HG03520 (cell line): ENCODE data around the gene FGF11.

Experiments
- ATAC-seq: cut with Tn5 transposase; IDR thresholded peaks from one replicate; pipeline ENCODE4 v1.9.1; 2021; ENCODE audit warnings: mild to moderate bottlenecking, moderate library complexity; ENCODE audit not compliant: unreplicated experiment

Gene FGF11

DNA sequence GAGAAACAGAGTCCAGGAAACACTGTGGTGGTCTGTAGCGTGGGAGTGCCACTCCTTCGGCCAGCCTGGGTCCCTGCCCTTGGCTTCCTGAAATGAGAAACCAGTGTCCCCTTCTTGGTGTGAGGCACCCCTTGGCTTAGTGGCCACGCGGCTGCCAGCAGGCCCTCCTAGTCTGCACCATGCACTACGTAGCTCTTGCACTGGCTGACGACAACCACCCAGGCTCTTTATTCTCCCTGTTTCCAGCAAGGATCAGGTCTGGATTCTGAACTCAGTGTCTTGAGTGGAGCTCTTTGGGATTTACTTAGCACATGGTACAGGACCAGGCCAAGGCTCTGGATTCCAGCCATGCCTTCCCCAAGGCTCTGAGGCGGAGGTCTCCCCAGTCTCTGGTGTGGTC, 11.8 kb upstream of the FGF11 start:
- ATAC-seq: no peak

DNA sequence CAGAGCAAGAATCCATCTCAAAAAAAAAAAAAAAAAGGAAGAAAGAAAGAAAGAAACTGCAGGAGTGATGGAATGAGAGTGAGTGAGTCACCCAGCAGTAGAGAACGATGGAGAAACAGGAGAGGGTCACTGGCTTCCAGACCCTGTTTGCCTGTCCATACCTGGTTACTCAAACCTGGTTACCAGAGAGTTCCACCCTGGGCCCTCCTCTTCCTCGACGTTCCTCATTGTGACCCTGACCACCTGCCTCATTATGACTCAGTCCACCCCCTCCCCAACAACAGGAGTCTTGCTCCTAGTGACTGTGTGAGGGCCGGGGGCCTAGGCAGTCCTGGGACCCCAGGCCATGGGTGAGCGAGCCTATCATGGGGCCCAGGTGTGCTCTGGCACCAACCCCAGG, 10.8 kb upstream of the FGF11 start, which contains the start of gene SPEM3:
Gene SPEM3 (plus strand): TSS at position 301 of the 400 bp plus-strand sequence. CDS start 46 bp downstream, at position 347.
- no peak for ATAC-seq

DNA sequence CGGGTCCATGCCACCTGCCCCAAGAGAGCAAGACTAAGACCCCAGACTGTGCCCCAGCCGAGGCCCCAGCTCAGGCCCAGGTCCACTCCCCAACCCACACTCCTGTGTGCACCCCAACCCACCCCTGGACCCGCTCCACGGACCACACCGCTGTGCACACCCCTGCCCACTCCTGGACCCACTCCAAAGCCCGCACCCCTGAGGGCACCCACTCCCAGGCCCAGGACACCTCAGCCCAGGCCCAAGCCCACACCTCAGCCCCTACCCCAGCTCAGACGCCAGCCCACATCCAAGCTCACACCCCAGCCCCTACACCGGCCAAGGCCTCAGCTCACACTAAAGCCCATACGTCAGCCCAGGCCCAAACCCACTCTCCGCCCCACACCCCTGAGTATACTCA, 9.6 kb upstream of the FGF11 start:
- ATAC-seq: no peak

DNA sequence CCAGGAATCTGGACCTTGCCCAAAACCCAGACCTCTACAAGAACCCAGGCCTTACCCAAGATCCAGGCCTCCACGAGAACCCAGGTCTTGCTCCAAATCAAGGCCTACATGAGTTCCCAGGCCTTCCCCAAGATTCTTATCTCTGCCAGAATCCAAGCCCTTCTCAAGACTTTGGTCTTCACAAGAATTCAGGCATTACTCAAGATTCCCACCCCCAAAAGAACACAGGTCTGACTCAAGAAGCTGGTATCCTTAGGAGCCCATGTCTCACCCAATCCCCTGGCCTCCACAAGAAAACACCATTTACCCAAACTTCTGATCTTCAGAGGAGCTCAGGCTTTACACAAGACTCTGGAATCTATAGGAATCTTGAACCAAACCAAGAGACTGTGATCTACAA, 8.1 kb upstream of the FGF11 start:
- ATAC-seq: no peak

DNA sequence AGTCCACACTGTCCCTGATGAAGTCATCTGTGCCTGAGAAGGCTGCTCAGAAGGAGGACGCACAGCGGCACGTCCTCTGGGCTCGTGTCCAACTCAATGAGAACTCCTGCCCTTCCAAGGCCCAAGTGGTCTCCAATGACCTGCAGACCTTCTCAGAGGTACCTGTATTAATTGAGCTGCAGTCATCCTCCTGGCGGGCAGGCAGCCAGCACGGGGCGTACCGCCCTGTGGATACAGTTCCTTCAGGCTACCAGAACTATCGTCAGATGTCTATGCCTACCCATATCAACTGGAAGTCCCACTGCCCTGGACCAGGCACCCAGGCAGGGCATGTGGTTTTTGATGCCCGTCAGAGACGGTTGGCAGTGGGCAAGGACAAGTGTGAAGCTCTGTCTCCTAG, 7.0 kb upstream of the FGF11 start:
- ATAC-seq: no peak

DNA sequence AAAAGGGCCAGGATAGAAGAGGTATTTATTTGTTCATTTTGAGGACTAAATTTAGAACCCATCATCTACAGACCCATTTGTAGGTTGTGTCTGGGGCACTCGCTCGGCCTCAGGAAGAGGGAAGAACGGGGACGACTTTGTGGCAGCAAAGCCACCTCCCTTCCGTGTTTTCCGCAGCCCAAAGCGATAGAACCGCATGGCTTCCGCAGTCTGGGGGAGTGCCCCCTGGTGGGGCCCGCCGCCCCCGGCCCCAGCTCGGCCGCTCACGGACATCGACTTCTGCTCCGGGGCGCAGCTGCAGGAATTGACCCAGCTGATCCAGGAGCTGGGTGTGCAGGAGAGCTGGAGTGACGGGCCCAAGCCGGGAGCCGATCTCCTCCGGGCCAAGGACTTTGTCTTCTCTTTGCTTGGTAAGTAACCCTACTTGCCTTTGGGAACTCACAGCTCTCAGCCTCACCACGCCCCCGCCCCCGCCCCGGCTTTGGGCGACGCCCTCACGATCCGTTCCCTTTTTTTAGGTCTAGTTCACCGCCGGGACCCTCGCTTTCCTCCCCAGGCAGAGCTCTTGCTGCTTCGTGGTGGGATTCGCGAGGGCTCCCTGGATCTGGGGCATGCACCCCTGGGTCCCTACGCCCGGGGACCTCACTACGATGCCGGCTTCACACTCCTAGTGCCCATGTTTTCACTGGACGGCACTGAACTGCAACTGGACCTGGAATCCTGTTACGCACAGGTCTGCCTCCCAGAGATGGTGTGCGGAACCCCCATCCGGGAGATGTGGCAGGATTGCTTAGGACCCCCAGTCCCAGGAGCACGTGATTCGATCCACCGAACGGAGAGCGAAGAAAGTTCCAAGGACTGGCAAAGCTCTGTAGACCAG, 3.4 kb upstream of the FGF11 start:
- ATAC-seq: no peak

DNA sequence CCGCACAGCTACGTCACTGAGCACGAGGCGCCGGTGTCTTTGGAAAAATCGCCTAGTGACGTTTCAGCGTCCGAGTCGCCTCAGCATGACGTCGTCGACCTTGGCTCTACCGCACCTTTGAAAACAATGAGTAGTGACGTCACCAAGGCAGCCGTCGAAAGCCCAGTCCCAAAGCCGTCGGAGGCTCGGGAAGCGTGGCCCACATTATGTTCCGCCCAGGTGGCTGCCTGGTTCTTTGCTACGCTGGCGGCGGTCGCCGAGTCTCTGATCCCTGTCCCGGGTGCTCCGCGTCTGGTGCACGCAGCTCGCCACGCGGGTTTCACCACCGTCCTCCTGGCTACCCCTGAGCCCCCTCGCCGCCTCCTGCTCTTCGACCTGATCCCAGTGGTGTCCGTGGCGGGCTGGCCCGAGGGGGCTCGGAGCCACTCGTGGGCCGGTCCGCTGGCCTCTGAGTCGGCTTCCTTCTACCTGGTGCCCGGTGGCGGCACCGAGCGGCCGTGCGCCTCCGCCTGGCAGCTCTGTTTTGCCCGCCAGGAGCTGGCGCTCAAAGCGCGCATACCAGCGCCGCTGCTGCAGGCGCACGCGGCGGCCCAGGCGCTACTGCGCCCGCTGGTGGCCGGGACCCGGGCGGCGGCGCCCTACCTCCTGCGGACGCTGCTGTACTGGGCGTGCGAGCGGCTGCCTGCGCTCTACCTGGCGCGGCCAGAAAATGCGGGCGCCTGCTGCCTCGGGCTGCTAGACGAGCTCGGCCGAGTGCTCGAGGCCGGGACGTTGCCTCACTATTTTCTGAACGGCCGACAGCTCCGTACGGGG, 2.5 kb upstream of the FGF11 start:
- no peak for ATAC-seq

DNA sequence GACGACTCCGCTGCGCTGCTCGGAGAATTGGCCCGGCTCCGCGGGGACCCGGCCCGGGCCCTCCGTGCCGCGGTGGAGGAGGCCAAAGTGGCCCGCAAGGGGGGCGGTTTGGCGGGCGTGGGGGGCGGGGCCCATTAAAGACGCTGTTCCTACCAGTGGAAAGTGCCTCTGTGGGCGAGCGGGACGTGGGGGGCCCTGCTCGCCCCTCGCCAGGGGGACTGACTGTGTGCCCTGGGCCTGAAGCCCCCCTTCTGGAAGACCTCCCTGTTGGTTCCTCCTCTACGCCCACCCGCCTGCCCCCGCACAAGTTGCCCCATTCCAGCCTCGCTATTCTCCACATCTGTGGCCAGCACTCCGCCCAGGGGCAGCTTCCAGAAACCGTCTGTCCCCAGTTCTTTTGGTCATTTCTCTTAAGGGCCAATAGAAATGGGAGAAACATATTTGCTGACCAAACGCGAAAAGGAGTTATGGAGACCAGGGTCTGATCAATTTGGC, 1.9 kb upstream of the FGF11 start:
- ATAC-seq: no peak

DNA sequence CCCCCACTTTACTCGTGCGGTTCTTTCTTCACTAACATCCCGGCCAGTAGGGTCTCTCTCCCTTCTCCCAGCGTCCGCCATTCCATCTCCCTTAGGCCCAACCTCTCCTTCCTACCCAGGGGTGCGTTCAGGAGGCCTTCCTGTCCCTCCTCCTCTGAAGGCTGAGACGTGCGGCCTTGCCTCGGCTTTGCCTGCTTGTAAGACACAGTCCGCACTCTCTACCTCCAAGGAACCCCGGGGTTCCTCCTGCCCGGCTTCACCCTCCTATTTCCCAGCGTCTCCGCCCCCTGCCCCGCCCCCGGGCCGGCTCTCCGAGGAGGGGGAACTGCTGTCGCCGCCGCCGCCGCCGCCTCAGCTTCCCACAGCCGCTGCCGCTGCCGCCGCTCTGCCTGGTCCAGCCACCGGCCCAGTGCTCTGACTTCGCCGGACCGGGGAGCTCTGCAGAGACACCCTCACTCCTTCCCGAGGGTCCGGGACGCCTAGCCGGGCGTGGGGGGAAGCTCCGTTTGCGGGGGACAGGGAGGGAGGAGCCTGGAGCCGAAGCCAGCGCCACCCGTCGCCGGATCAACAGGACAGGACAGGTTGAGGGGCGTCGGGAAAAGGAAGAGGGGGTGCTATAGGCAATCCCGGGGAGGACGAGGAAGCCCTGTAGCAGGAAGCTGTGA, 1.2 kb upstream of the FGF11 start:
- ATAC-seq: no peak

DNA sequence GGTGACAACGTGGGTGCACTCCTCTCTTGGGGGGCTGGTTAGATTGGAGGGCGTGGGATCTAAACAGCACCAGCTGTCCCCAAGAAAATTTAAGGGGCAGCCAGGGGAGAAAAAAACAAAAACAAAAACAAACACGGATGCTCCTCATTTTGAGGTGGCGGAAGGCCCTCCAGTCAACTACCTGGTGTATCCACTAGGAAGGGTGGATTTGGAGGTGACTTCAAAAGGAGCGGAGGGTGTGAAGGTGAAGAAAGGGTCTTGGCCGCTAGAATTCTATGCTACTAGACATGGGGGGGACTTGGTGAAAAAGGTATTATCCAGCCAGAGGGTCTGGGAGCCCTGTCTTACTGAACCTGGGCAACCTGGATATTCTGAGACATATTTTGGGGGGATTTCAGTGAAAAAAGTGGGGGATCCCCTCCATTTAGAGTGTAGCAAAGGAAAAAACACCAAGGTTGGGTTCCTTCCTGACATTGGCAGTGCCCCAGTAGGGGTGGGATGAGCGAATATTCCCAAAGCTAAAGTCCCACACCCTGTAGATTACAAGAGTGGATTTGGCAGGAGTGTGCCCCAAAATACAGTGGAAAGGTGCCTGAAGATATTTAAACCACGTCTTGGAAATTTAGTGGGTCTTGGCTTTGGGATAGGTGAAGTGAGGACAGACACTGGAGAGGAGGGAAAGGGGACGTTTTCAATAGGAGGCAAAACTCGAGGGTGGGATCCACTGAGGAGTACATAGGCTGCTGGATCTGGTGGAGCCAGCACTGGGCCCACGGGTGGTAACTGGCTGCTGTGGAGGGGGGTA, 454 bp upstream of the FGF11 start:
- no peak for ATAC-seq

DNA sequence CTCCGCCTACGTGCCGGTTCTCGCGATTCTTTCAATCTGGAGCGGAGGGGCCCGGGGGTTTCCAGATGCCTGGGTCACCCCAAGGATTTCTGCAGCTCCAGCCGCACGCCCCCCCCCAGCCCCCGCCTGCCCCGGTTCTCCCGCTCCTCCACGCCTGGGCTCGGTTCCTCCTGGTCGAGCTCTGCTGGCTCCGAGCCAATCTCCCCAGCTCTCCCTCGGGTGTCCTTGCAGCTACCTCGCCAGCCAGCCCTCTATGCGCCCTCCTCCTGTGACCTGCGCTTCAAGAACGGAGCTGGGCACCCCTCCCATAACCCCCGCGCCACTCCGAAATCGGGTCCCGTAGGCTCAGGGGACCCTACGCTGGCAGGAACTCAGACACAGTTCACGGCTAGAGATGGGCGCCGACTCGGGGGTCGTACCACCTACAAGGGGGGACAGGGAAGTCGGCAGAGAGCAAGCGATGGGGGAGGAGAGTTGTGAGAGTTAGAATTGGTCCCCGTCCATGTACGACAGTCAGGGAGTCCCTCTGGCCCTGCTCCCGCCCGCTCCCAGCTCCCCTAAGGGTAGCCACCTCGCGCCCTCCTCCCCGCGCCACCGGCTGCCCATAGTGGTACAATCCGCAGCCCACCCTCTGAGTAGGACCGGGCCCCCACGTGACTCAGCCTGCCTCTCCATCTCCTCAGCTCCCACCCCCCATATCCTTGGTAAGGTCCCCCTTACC, 961 bp downstream of the FGF11 start:
- no peak for ATAC-seq

DNA sequence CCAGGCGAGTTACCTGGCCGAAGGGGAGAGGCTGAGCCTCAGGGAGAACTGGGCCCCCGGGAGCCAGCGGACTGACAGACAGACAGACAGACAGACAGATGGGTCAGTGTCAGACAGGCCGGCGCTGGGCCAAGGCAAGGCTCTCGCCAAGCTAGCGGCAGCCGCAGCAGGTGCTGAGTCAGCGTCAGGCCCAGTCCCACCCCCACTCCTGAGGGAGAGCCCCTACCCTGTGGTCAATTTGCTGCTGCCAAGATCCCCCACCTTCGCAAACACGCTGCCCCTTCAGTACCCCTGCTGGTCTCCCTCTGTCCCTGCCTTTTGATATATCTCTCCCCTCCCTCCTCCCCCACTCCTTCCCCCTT, 1.5 kb downstream of the FGF11 start:
- ATAC-seq: no peak

DNA sequence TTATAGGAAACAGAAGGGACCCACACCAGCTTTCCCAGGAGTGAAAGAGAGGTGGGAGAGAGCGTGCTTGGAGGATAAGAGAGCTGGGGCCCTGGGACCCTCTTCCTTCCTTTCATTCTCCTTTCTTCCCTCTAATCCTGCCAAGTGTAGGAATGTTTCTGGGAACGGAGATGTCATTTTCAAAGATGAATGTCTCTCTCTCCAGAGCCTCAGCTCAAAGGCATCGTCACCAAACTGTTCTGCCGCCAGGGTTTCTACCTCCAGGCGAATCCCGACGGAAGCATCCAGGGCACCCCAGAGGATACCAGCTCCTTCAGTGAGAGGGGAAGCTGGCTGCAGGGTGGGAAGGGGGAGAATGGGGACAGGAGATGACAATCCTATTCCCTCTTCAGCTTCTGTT, 2.0 kb downstream of the FGF11 start:
- no peak for ATAC-seq

DNA sequence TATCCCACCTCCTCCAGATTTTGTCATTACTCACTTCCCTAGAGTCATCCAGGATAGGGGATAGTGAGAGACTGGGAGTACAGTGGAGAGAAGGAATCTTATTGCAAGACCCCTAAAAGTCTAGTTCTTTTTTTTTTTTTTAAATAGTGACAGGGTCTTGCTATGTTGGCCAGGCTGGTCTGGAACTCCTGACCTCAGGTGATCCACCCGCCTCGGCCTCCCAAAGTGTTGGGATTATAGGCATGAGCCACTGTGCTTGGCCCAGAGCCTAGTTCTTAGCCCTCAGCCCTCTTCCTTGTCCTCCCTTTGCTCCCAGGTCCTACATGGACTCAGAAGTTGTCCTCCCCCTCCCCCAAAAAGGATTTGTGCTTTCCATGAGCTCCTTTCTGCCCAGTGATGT, 2.8 kb downstream of the FGF11 start:
- no peak for ATAC-seq

DNA sequence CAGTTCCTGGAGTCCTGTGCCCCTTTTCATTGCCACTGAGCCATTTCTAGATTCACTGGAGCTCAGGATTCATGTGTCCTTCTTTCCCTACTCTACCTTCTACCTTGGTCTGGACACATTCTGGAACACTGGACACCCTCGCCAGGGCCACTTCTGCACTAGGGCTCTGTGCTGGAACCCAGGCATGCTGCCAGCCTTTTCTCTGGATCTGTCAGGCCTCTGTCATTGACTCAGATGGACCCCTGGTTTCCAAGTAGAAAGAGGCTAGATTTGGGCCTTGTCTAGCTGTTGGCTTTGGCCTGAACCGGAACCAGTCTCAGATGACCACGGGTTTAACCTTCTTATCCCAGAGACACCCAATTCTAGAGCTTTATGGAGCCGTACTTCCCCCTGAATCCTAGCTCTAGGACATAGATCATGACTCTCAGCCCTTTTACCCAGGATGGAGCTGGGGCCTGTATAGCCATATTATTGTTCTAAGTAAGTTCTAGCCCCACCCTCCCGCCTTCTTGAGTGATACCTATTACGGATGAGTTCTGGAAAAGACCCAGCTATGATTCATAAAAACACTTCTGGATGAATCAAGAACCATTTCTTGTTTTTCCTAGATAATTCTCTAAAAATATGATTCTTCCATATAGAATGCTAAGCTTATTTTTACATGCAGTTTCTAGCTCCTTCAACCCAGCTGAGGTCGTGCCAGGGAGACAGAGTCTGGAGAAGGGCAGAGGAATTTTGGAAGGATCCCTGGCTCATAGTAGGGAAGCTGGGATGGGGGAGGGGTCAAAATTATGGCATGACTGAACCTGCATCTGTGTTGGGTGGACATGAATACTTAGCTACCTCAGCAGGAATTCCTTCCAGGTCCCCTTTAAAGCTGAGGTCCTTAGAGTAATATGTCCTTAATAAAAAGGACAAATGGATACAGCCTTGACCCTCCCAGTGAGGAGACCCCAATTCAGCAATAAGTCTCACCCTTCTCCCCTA, 4.5 kb downstream of the FGF11 start:
- ATAC-seq: no peak

DNA sequence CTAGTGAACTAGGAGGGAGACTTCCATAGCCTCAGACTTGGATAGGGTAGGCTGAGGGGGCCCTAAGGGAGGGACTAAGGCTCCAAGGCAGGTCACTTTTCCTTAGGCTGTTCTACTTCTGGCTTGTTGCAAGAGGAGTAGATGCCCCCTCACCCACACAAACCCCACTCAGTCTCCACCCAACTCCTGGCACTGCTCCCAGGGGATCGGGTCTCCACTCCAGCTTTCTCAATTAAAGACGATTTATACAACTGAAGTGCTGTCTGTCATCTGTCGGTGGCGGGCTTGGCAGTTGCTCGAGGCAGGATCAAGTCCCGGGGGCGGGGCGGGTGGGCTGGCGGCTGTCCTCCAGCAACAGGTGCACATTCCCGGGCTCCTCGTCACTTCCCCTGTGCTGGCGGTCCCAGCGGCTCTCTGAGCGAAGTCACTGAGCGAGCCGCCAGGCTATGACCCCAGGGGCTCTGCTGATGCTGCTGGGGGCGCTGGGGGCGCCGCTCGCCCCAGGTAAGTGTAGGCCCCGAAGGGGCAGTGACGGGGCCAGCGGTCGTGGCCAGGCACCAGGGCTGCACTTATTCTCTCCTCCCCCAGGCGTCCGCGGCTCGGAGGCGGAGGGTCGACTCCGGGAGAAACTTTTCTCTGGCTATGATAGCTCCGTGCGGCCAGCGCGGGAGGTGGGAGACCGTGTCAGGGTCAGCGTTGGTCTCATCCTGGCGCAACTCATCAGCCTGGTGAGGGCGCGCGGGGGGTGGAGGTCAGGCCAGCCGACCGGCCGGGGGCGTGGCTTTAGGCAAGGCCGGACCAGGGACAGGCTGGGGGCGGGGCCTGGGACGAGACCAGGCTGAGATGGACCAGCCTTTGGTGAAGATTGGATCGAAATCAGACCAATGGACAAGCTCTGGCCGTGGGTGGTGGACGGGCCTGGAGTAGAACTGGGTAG, 5.6 kb downstream of the FGF11 start, which contains the start of gene CHRNB1:
Gene CHRNB1 (plus strand): TSS at position 380 of the 937 bp plus-strand sequence. CDS start 67 bp downstream, at position 447.
- ATAC-seq: no peak

DNA sequence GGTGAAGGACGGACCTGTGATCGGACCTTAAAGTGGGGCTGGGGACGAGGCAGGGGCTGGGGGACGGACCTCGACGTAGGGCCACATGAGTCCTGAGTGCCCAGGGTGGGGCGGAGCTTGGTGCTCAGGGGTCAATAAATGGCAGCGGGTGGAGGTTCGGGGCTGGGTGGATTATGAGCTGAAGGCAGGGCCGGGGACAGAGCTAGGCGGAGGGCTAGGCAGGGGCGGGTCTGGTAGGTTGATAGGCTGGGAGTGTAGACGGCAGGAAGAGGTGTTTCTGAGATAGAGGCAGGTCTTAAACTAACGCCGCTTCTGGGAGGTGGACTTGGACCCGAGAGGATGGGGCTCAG, 6.3 kb downstream of the FGF11 start:
- no peak for ATAC-seq

DNA sequence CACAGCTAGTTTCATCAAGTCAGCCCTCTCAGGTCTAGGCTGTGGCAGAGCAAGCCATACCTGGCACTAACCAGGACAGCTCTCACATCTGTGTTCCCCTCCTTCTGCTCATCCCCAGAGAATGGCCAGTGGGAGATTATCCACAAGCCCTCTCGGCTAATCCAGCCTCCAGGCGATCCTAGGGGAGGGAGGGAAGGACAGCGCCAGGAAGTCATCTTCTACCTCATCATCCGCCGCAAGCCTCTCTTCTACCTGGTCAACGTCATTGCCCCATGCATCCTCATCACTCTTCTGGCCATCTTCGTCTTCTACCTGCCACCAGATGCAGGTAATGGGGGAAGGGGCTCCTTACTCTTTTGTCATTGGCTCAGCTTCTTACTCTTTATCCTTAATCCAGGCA, 9.1 kb downstream of the FGF11 start:
- ATAC-seq: no peak
